Measurements from ENCODE around the gene DMRTC2. TPM values are rescaled to one million over a fixed set of nuclear protein-coding genes. Genes with fewer than 3 reads are reported as not detected.

The DMRTC2 gene
- total and polyA plus RNA-seq, 2 of the 13 experiments (the other 11 are each of a cell fraction or from before 2014, with no cell fraction given) = not detected

GRCh38 chr19:41887711-41888382, 43.0 kb downstream of the DMRTC2 start (continued):
- no peak for TF ChIP-seq ZNF513 (CRISPR knock-in tag; conservative IDR thresholded peaks at IDR 0.05)
- TF ChIP-seq ZNF468 (CRISPR knock-in tag; IDR thresholded peaks at IDR 0.05) = no peak
- no peak for TF ChIP-seq GATA4 (IDR thresholded peaks at IDR 0.05; ENCODE audit: borderline replicate concordance, low read depth)
- no peak for TF ChIP-seq SMYD3 (CRISPR knock-in tag; IDR thresholded peaks at IDR 0.05)
- TF ChIP-seq ZNF672 (CRISPR knock-in tag; IDR thresholded peaks at IDR 0.05) = no peak
- peak; percentile 97 for TF ChIP-seq ZNF574 (CRISPR knock-in tag; IDR thresholded peaks at IDR 0.05)
- TF ChIP-seq RCOR2 (CRISPR knock-in tag; IDR thresholded peaks at IDR 0.05) = peak; percentile 70; the same call in 1 of the 2 replicates
- TF ChIP-seq THAP7 (CRISPR knock-in tag; IDR thresholded peaks at IDR 0.05) = no peak
- TF ChIP-seq ZNF670 (CRISPR knock-in tag; IDR thresholded peaks at IDR 0.05; ENCODE audit: borderline replicate concordance) = no peak
- peak; percentile 36; the same call in 1 of the 2 replicates for TF ChIP-seq DMAP1 (CRISPR knock-in tag; IDR thresholded peaks at IDR 0.05)
- peak; percentile 63 for TF ChIP-seq RBFOX2 (IDR thresholded peaks at IDR 0.05; ENCODE audit: low read depth, low read length)
- TF ChIP-seq IRF1 (CRISPR knock-in tag; IDR thresholded peaks at IDR 0.05; ENCODE audit: low read depth) = no peak
- no peak for TF ChIP-seq KLF6 (CRISPR knock-in tag; IDR thresholded peaks at IDR 0.05)
- no peak for TF ChIP-seq ONECUT2 (CRISPR knock-in tag; IDR thresholded peaks at IDR 0.05)
- TF ChIP-seq ZNF30 (CRISPR knock-in tag; IDR thresholded peaks at IDR 0.05) = no peak
- no peak for TF ChIP-seq TCF12 (IDR thresholded peaks at IDR 0.05)
- TF ChIP-seq TCF12 (CRISPR knock-in tag; IDR thresholded peaks at IDR 0.05) = no peak
- no peak for TF ChIP-seq ZNF326 (CRISPR knock-in tag; IDR thresholded peaks at IDR 0.05; ENCODE audit: borderline replicate concordance)
- peak; percentile 82 for TF ChIP-seq RXRB (CRISPR knock-in tag; IDR thresholded peaks at IDR 0.05; ENCODE audit: borderline replicate concordance)
- 0 out of 2 replicates have a peak, but pooled peaks have one; percentile 48 for TF ChIP-seq ZNF784 (CRISPR knock-in tag; IDR thresholded peaks at IDR 0.05; ENCODE audit: borderline replicate concordance)
- TF ChIP-seq MYNN (CRISPR knock-in tag; IDR thresholded peaks at IDR 0.05; ENCODE audit: low read depth) = no peak
- TF ChIP-seq TMF1 (CRISPR knock-in tag; IDR thresholded peaks at IDR 0.05; ENCODE audit: low read depth) = no peak
- 0 out of 2 replicates have a peak, but pooled peaks have one; percentile 72 for TF ChIP-seq ZNF230 (CRISPR knock-in tag; IDR thresholded peaks at IDR 0.05)
- TF ChIP-seq FOSL2 (CRISPR knock-in tag; IDR thresholded peaks at IDR 0.05) = peak; percentile 93
